B cell (primary cell): Measurements from ENCODE around the gene NAV1. TPM values are rescaled to one million over a fixed set of nuclear protein-coding genes. Genes with fewer than 3 reads are reported as not detected.

ENCODE experiments used
- ATAC-seq: fragments of 200-7000 bp; cut with Tn5 transposase; one replicate; pipeline ENCODE4 v1.10.0; 2021; ENCODE audit warnings: low read depth, mild to moderate bottlenecking, moderate number of reproducible peaks, moderate library complexity
- CTCF ChIA-PET: fragments of 350-600 bp; sonication (Branson Sonifier 250); formaldehyde crosslinking; loops from one replicate; lab custom pipeline; 2021; ENCODE audit warnings: antibody characterized with exemption, inconsistent platforms; lab: Charles Lee
- POLR2A ChIA-PET: fragments of 350-600 bp; sonication (Branson Sonifier 250); formaldehyde crosslinking; loops from one replicate; lab custom pipeline; 2021; ENCODE audit warnings: antibody characterized with exemption; lab: Charles Lee
- DNase-seq: peaks from one replicate; pipeline ENCODE4 v3.0.0; 2013
- H2AFZ ChIP-seq: 2 replicates; pipeline ENCODE4 v1.6.1; 2012; ENCODE audit warnings: mild to moderate bottlenecking, low read depth, low read length; ENCODE audit not compliant: insufficient read depth, poor library complexity, severe bottlenecking
- H3K27ac ChIP-seq, 2 donors: 1 replicate in 1 of 2; 2 replicates in 1 of 2; pipeline ENCODE4 v1.5.1; 2012 to 2013; ENCODE audit warnings: low read length in 2 of 2, mild to moderate bottlenecking in 2 of 2, moderate library complexity in 1 of 2
- H3K27me3 ChIP-seq, 4 experiments: fragments of 200-600 bp in 1 of 4; sonication (generic) in 1 of 4; replicated peaks in 1 of 4; 1 replicate in 2 of 4; 2 replicates in 2 of 4; pipeline versions ENCODE4 v1.6.1 to v1.7.0; 2013 to 2016; ENCODE audit warnings: low read length in 3 of 4, mild to moderate bottlenecking in 2 of 4, mixed read lengths in 1 of 4, moderate library complexity in 1 of 4; ENCODE audit not compliant: insufficient read depth in 4 of 4, control insufficient read depth in 3 of 4; ENCODE audit errors: control extremely low read depth in 1 of 4
- H3K36me3 ChIP-seq, 2 experiments: replicated peaks in 1 of 2; 1 replicate in 1 of 2; 2 replicates in 1 of 2; pipeline versions ENCODE4 v1.6.1 to v1.7.1; 2013; ENCODE audit warnings: low read length in 1 of 2; ENCODE audit not compliant: insufficient read depth in 2 of 2, control insufficient read depth in 1 of 2; ENCODE audit errors: control extremely low read depth in 1 of 2, extremely low read depth in 1 of 2
- H3K4me1 ChIP-seq, 2 donors: fragments of 200-600 bp in 1 of 2; sonication (generic) in 1 of 2; 1 replicate in 1 of 2; 2 replicates in 1 of 2; pipeline versions ENCODE4 v1.5.1 to v1.6.1; 2013 to 2017; ENCODE audit warnings: low read length in 2 of 2; ENCODE audit not compliant: control insufficient read depth in 2 of 2, insufficient read depth in 2 of 2
- H3K4me2 ChIP-seq: replicated peaks from 2 replicates; pipeline ENCODE3; 2012; ENCODE audit warnings: mild to moderate bottlenecking, low read depth, low read length; ENCODE audit not compliant: poor library complexity, severe bottlenecking
- H3K4me3 ChIP-seq, 5 experiments: fragments of 200-600 bp in 1 of 5; sonication (generic) in 1 of 5; 1 replicate in 3 of 5; 2 replicates in 2 of 5; pipeline versions ENCODE4 v1.5.1 to v1.7.0; 2011 to 2016; ENCODE audit warnings: low read length in 4 of 5, mild to moderate bottlenecking in 4 of 5, low read depth in 2 of 5, control low read depth in 1 of 5, moderate library complexity in 1 of 5; ENCODE audit not compliant: insufficient read depth in 1 of 5; ENCODE audit errors: control extremely low read depth in 1 of 5, extremely low read depth in 1 of 5
- H3K79me2 ChIP-seq: fragments of 200-600 bp; sonication (generic); one replicate; pipeline ENCODE4 v1.6.0; 2016; ENCODE audit warnings: low read length; ENCODE audit not compliant: control insufficient read depth, insufficient read depth
- H3K9ac ChIP-seq: fragments of 200-600 bp; sonication (generic); 2 replicates; pipeline ENCODE4 v1.6.1; 2017; ENCODE audit warnings: mild to moderate bottlenecking, low read length, moderate library complexity
- H3K9me3 ChIP-seq, 3 donors: one replicate each; pipeline versions ENCODE4 v1.6.1 to v1.7.1; 2013; ENCODE audit warnings: low read length in 2 of 3; ENCODE audit not compliant: control insufficient read depth in 2 of 3, insufficient read depth in 1 of 3; ENCODE audit errors: control extremely low read depth in 1 of 3
- H4K20me1 ChIP-seq: 2 replicates; pipeline ENCODE4 v1.6.0; 2012; ENCODE audit warnings: mild to moderate bottlenecking, low read length; ENCODE audit not compliant: insufficient read depth, control insufficient read depth, poor library complexity, severe bottlenecking
- H3K27ac Mint-ChIP-seq: one replicate; pipeline ENCODE4 v1.8.0; 2021; ENCODE audit warnings: mixed read lengths
- H3K27me3 Mint-ChIP-seq: one replicate; pipeline ENCODE4 v1.8.0; 2021; ENCODE audit warnings: mixed read lengths
- H3K4me1 Mint-ChIP-seq: one replicate; pipeline ENCODE4 v1.8.0; 2021; ENCODE audit warnings: mixed read lengths
- H3K4me3 Mint-ChIP-seq: one replicate; pipeline ENCODE4 v1.8.0; 2021; ENCODE audit warnings: mixed read lengths
- H3K9me3 Mint-ChIP-seq: one replicate; pipeline ENCODE4 v1.8.0; 2022; ENCODE audit warnings: mixed read lengths; ENCODE audit not compliant: insufficient read depth
- EZH2 ChIP-seq: IDR thresholded peaks from 2 replicates; pipeline ENCODE4 v1.6.1; 2012; ENCODE audit warnings: borderline replicate concordance, low read depth, mild to moderate bottlenecking, moderate library complexity, low read length; ENCODE audit not compliant: insufficient read depth, poor library complexity, severe bottlenecking
- whole genome bisulfite sequencing: methylation state at CpG from one replicate; pipeline ENCODE4 v1.1.5; 2013; ENCODE audit warnings: missing lambda C conversion rate; ENCODE audit not compliant: insufficient coverage; 5-methylcytosine and 5-hydroxymethylcytosine counted together
- intact Hi-C: fragments of 100-400 bp; cut with micrococcal nuclease; formaldehyde crosslinking; loops from one replicate; pipeline ENCODE4 v1.10.0; 2022
- polyA plus RNA-seq: library from polyadenylated mRNA; depleted of rRNA; stranded (reverse); fragments of >200 nt; gene quantifications from 2 replicates; pipeline ENCODE4 v1.2.3, GENCODE V29; 2012
- total RNA-seq, 2 donors: library from RNA; stranded (reverse); fragments of 120-200 nt in 1 of 2; gene quantifications; 1 replicate in 1 of 2; 2 replicates in 1 of 2; pipeline versions ENCODE4 v1.2.3 to v1.2.4, GENCODE V29; 2013 to 2022
- TF ChIP-seq, protein P1 (sequence below): fragments of 200-600 bp; IDR thresholded peaks from one replicate; pipeline ENCODE4 v1.8.0; 2022; ENCODE audit warnings: antibody characterized with exemption, mild to moderate bottlenecking

NAV1 gene
- total and polyA plus RNA-seq, 2 donors (not counting 1 experiment from before 2014, with no cell fraction given) = 1.5 to 4.3 TPM

DNA sequence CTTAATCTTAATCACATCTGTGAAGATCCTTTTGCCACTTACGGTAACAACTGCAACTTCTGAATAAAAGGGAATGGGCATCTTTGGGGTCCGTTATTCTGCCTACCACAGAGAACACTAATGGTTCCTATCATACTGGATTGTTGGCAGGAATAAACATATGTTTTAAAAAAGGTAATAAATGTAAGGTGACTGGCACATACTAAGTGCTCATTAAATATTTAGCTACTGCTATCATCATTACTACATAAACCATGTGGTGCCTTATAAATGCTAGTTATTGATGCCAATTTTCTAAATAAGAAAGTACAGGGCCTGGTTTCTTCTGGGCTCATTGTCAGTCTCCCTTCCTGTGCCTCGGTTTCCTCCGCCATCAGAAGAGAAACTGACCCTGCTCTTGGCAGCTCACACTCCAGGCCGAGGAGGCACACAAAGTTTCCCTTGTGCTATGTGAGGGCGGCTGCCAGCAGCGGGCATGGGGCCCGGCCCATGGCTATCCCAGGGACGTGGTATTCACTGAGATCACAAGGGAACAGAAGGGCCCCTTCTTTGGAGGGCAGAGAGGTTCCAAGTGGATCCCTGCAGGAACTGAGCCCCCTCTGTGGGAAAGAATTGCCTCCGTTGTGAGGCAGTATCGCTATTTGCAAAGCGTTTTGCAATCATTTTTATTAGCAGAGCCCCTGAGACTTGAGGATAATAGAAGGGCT, 26.2 kb downstream of the NAV1 start:
- no peaks in the 10 kb centered on the region for H3K79me2 ChIP-seq
- no peaks in the 10 kb centered on the region for H3K27me3 ChIP-seq
- H4K20me1 ChIP-seq = no peaks in the 10 kb centered on the region
- Mint-ChIP-seq H3K4me3 (no peak overlapping the region), H3K4me1 (no peaks in the 10 kb centered on the region), H3K27ac (no peak overlapping the region), H3K27me3 (no peaks in the 10 kb centered on the region), H3K9me3 (no peaks in the 10 kb centered on the region)
- no peak for ATAC-seq
- H3K9me3 ChIP-seq = no peaks in the 10 kb centered on the region
- H3K27ac ChIP-seq = no peak overlapping the region
- WGBS = 90% methylated on average over 9 of the region's 12 CpGs
- no peaks in the 10 kb centered on the region for H3K4me1 ChIP-seq
- no peak overlapping the region for H3K9ac ChIP-seq
- H2AFZ ChIP-seq = no peak overlapping the region
- CTCF ChIA-PET = no interaction called here
- no peak overlapping the region for H3K4me3 ChIP-seq
- H3K36me3 ChIP-seq = no peaks in the 10 kb centered on the region
- H3K4me2 ChIP-seq = no peak overlapping the region
- TF ChIP-seq EZH2 = no peak
- intact Hi-C loops = no loop called here
- POLR2A ChIA-PET = no interaction called here
- DNase-seq = no peak

DNA sequence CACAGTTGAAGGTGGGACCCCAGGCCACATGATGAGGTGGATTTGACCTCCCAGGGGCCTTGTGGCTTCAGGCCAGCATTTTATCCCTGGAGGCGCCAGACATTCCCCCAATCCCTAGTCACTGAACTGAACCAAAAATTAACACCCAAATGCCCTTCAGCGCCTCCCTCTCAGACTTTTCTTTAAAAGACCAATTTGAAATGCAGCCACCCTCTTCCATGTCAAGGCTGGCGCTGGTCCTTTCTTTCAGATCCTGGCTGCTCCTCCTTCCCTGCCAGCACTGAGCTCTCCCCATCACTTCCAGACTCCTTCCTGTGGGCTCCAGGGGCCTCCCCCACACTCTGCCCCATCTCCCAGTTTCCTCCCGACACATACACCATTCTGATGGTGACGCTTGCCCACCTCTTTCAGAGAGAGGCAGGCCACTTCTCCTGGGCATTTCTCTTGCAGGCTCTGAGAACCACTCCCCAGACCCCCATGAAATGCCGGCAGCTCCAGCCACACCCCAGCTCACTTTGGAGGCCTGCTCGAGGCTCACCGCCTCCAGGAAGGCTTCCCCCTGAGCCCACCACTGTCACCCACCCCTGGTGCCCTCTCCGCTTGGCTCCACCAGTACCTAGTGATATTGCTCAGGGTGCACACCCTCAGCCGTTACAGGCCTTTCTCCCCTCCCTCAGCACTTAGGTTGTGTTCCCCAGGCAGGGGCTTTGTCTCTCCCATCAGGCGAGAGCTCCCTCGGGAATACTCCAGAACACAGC, 27.0 kb downstream of the NAV1 start:
- POLR2A ChIA-PET = no interaction called here
- WGBS = 94% methylated on average over 12 of the region's 12 CpGs
- H2AFZ ChIP-seq = no peak overlapping the region
- H3K4me2 ChIP-seq = no peak overlapping the region
- H3K79me2 ChIP-seq = no peaks in the 10 kb centered on the region
- intact Hi-C loops = no loop called here
- H3K27me3 ChIP-seq = no peaks in the 10 kb centered on the region
- Mint-ChIP-seq H3K27me3 (no peaks in the 10 kb centered on the region), H3K4me1 (no peaks in the 10 kb centered on the region), H3K4me3 (no peak overlapping the region), H3K27ac (no peak overlapping the region), H3K9me3 (no peaks in the 10 kb centered on the region)
- ATAC-seq = no peak
- H3K9me3 ChIP-seq = no peaks in the 10 kb centered on the region
- H3K4me1 ChIP-seq = no peaks in the 10 kb centered on the region
- H3K36me3 ChIP-seq = no peaks in the 10 kb centered on the region
- H3K4me3 ChIP-seq = no peak overlapping the region
- TF ChIP-seq, protein P1, sequence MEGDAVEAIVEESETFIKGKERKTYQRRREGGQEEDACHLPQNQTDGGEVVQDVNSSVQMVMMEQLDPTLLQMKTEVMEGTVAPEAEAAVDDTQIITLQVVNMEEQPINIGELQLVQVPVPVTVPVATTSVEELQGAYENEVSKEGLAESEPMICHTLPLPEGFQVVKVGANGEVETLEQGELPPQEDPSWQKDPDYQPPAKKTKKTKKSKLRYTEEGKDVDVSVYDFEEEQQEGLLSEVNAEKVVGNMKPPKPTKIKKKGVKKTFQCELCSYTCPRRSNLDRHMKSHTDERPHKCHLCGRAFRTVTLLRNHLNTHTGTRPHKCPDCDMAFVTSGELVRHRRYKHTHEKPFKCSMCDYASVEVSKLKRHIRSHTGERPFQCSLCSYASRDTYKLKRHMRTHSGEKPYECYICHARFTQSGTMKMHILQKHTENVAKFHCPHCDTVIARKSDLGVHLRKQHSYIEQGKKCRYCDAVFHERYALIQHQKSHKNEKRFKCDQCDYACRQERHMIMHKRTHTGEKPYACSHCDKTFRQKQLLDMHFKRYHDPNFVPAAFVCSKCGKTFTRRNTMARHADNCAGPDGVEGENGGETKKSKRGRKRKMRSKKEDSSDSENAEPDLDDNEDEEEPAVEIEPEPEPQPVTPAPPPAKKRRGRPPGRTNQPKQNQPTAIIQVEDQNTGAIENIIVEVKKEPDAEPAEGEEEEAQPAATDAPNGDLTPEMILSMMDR = no peak
- no peak for TF ChIP-seq EZH2
- DNase-seq = no peak
- H3K9ac ChIP-seq = no peak overlapping the region
- CTCF ChIA-PET = no interaction called here
- no peaks in the 10 kb centered on the region for H4K20me1 ChIP-seq
- H3K27ac ChIP-seq = no peak overlapping the region
